ENCODE measurements around the gene TGIF1.
"Not testable (repeated sequence)": the region's sequence is repeated elsewhere in the genome, so short reads cannot be mapped to it uniquely, and the experiment has no call there.

Gene TGIF1

GRCh38 chr18:3450012-3450798 is at the start of gene TGIF1:
TSS of gene TGIF1 (plus strand) at chr18:3450172. CDS start at chr18:3450490, 318 bp downstream.
- DNase-seq = peak; percentile 68 to 77

GRCh38 chr18:3400567-3401296 is 49.2 kb upstream of the TGIF1 start:
- DNase-seq = no peak

- no peak for DNase-seq
Observed at GRCh38 chr18:3401669-3402620, 48.0 kb upstream of the TGIF1 start.

- DNase-seq = no peak
Observed at GRCh38 chr18:3402982-3403451, 47.0 kb upstream of the TGIF1 start.

- no peak for DNase-seq
Observed at GRCh38 chr18:3405713-3406112, 44.3 kb upstream of the TGIF1 start.

- no peak for DNase-seq
Observed at GRCh38 chr18:3408107-3408506, 41.9 kb upstream of the TGIF1 start.

GRCh38 chr18:3409811-3410210 is 40.2 kb upstream of the TGIF1 start:
- no peak for DNase-seq

GRCh38 chr18:3410273-3410672 is 39.7 kb upstream of the TGIF1 start:
- no peak for DNase-seq

GRCh38 chr18:3410876-3411275 is 39.1 kb upstream of the TGIF1 start:
- DNase-seq = not testable (repeated sequence)

- DNase-seq = no peak
Observed at GRCh38 chr18:3411327-3411726, 38.6 kb upstream of the TGIF1 start.

GRCh38 chr18:3411854-3412268 is 38.1 kb upstream of the TGIF1 start:
- DNase-seq = peak; percentile 8 to 12

- DNase-seq = peak; percentile 7 to 23
Observed at GRCh38 chr18:3412528-3412927, 37.4 kb upstream of the TGIF1 start.

GRCh38 chr18:3415110-3415509 is 34.9 kb upstream of the TGIF1 start:
- DNase-seq = no peak

- no peak for DNase-seq
Observed at GRCh38 chr18:3418083-3418482, 31.9 kb upstream of the TGIF1 start.

GRCh38 chr18:3420919-3421279 is 29.1 kb upstream of the TGIF1 start:
- DNase-seq = no peak

- no peak for DNase-seq
Observed at GRCh38 chr18:3422905-3423304, 27.1 kb upstream of the TGIF1 start.

GRCh38 chr18:3424280-3424890 is 25.6 kb upstream of the TGIF1 start:
- DNase-seq = no peak

- no peak for DNase-seq
Observed at GRCh38 chr18:3425030-3425429, 24.9 kb upstream of the TGIF1 start.

GRCh38 chr18:3425446-3425845 is 24.5 kb upstream of the TGIF1 start:
- DNase-seq = no peak

GRCh38 chr18:3426074-3426473 is 23.9 kb upstream of the TGIF1 start:
- DNase-seq = no peak

GRCh38 chr18:3427944-3428343 is 22.0 kb upstream of the TGIF1 start:
- no peak for DNase-seq

- DNase-seq = no peak
Observed at GRCh38 chr18:3429121-3429520, 20.9 kb upstream of the TGIF1 start.

GRCh38 chr18:3434685-3435084 is 15.3 kb upstream of the TGIF1 start:
- DNase-seq = no peak

All from activated CD4-positive, alpha-beta T cell treated with anti-CD3 and anti-CD28 coated beads for 4 hours (primary cell).